GM23338 (cell line): ENCODE results near the gene MAGI1. TPM values are rescaled to one million over a fixed set of nuclear protein-coding genes. Genes with fewer than 3 reads are reported as not detected.

Experiments used
- ATAC-seq: fragments of 200-7000 bp; cut with Tn5 transposase; 3 replicates; pipeline ENCODE4 v1.9.1; 2020
- DNase-seq: peaks from one replicate; pipeline ENCODE4 v3.0.0-alpha.2; 2015; ENCODE audit warnings: low spot score
- H2AFZ ChIP-seq: fragments of 200-600 bp; sonication (generic); 2 replicates; pipeline ENCODE4 v1.8.0; 2016; ENCODE audit warnings: antibody characterized with exemption, mild to moderate bottlenecking, moderate library complexity
- H3F3A ChIP-seq: fragments of 200-600 bp; sonication (generic); replicated peaks from 2 replicates; pipeline ENCODE4 v1.8.0; 2017; ENCODE audit warnings: antibody characterized with exemption, mixed run types, low read depth
- H3K27ac ChIP-seq: fragments of 200-600 bp; sonication (generic); 2 replicates; pipeline ENCODE4 v1.6.1; 2016; ENCODE audit warnings: low read depth
- H3K27me3 ChIP-seq: fragments of 200-600 bp; sonication (generic); 2 replicates; pipeline ENCODE4 v1.8.0; 2016; ENCODE audit warnings: mild to moderate bottlenecking, mixed run types, moderate library complexity; ENCODE audit not compliant: insufficient read depth
- H3K36me3 ChIP-seq: fragments of 200-600 bp; sonication (generic); 2 replicates; pipeline ENCODE4 v1.8.0; 2016; ENCODE audit warnings: mild to moderate bottlenecking; ENCODE audit not compliant: insufficient read depth
- H3K4me1 ChIP-seq: fragments of 200-600 bp; sonication (generic); 2 replicates; pipeline ENCODE4 v1.8.0; 2016; ENCODE audit warnings: mild to moderate bottlenecking, moderate library complexity; ENCODE audit not compliant: insufficient read depth
- H3K4me2 ChIP-seq: fragments of 200-600 bp; sonication (generic); 2 replicates; pipeline ENCODE4 v1.7.1; 2017; ENCODE audit warnings: mixed run types
- H3K4me3 ChIP-seq: fragments of 200-600 bp; sonication (generic); 2 replicates; pipeline ENCODE4 v1.6.1; 2016; ENCODE audit warnings: mixed run types
- H3K79me2 ChIP-seq: fragments of 200-600 bp; sonication (generic); replicated peaks from 2 replicates; pipeline ENCODE4 v1.8.0; 2017; ENCODE audit warnings: mild to moderate bottlenecking; ENCODE audit not compliant: insufficient read depth
- H3K9me2 ChIP-seq: fragments of 200-600 bp; sonication (generic); 2 replicates; pipeline ENCODE4 v1.8.0; 2017; ENCODE audit not compliant: insufficient read depth
- H4K20me1 ChIP-seq: fragments of 200-600 bp; sonication (generic); replicated peaks from 2 replicates; pipeline ENCODE4 v1.8.0; 2017; ENCODE audit warnings: mild to moderate bottlenecking; ENCODE audit not compliant: insufficient read depth
- H3K27ac Mint-ChIP-seq: 2 replicates; pipeline ENCODE4 v1.8.0; 2020; ENCODE audit warnings: inconsistent platforms, mild to moderate bottlenecking, moderate library complexity, mixed read lengths
- H3K27me3 Mint-ChIP-seq: 3 replicates; pipeline ENCODE4 v1.8.0; 2022; ENCODE audit warnings: low read depth, mild to moderate bottlenecking, moderate library complexity, mixed read lengths, inconsistent platforms; ENCODE audit not compliant: insufficient read depth, poor library complexity
- H3K36me3 Mint-ChIP-seq: 3 replicates; pipeline ENCODE4 v1.8.0; 2021; ENCODE audit warnings: low read depth, mild to moderate bottlenecking, inconsistent platforms, moderate library complexity, mixed read lengths
- H3K4me1 Mint-ChIP-seq: 3 replicates; pipeline ENCODE4 v1.8.0; 2020; ENCODE audit warnings: mild to moderate bottlenecking, inconsistent platforms, mixed read lengths
- H3K4me3 Mint-ChIP-seq: 3 replicates; pipeline ENCODE4 v1.8.0; 2021; ENCODE audit warnings: moderate library complexity, mild to moderate bottlenecking, inconsistent platforms, mixed read lengths
- H3K9me3 Mint-ChIP-seq: 3 replicates; pipeline ENCODE4 v1.8.0; 2020; ENCODE audit warnings: moderate library complexity, mild to moderate bottlenecking, inconsistent platforms, mixed read lengths
- CREB1 ChIP-seq: fragments of 250-450 bp; sonication (Bioruptor Pico); IDR thresholded peaks from 2 replicates; pipeline ENCODE4 v1.5.0; 2020; ENCODE audit warnings: low read depth, mild to moderate bottlenecking, moderate library complexity
- EZH2 ChIP-seq: fragments of 200-600 bp; sonication (generic); IDR thresholded peaks from one replicate; pipeline ENCODE4 v1.8.0; 2017; ENCODE audit warnings: antibody characterized with exemption, mild to moderate bottlenecking, low read depth; ENCODE audit not compliant: unreplicated experiment
- EZH2phosphoT487 ChIP-seq: fragments of 200-600 bp; sonication (generic); IDR thresholded peaks from one replicate; pipeline ENCODE4 v1.8.1; 2018; ENCODE audit warnings: antibody characterized with exemption; ENCODE audit not compliant: unreplicated experiment
- NANOG ChIP-seq: IDR thresholded peaks from 2 replicates; pipeline ENCODE4 v1.6.1; 2016; ENCODE audit warnings: antibody characterized with exemption, borderline replicate concordance
- STAT1 ChIP-seq: IDR thresholded peaks from one replicate; pipeline ENCODE4 v1.6.1; 2016; ENCODE audit warnings: antibody characterized with exemption; ENCODE audit not compliant: unreplicated experiment
- ZNF114 ChIP-seq: fragments of 250-450 bp; sonication (Bioruptor Pico); IDR thresholded peaks from 2 replicates; pipeline ENCODE4 v1.5.0; 2020; ENCODE audit warnings: mild to moderate bottlenecking, moderate library complexity
- ZNF331 ChIP-seq: fragments of 250-450 bp; sonication (Bioruptor Pico); IDR thresholded peaks from 2 replicates; pipeline ENCODE4 v1.5.0; 2020; ENCODE audit warnings: low read depth, mild to moderate bottlenecking, moderate library complexity
- polyA plus RNA-seq: library from polyadenylated mRNA; unstranded; fragments of >200 nt; fragmentation: Nextera tagmentation; extraction: Ambion mirVana; gene quantifications from 2 replicates; pipeline ENCODE4 v1.2.1, GENCODE V29; 2016
- total RNA-seq: library from RNA; depleted of rRNA; stranded (reverse); fragments of >200 nt; shearing (Covaris generic); gene quantifications from 2 replicates; pipeline ENCODE4 v1.2.3, GENCODE V29; 2014
- TF ChIP-seq, protein P1 (sequence below), 2 experiments: fragments of 200-600 bp in 1 of 2; sonication (generic) in 1 of 2; conservative IDR thresholded peaks; 2 replicates each; pipeline versions ENCODE4 v1.5.1 to v1.6.1; 2016 to 2017; ENCODE audit warnings: antibody characterized with exemption in 2 of 2, low read depth in 2 of 2, mild to moderate bottlenecking in 2 of 2, moderate library complexity in 1 of 2
- TF ChIP-seq, protein P2 (sequence below): fragments of 250-450 bp; sonication (Bioruptor Pico); IDR thresholded peaks from 2 replicates; pipeline ENCODE4 v1.5.0; 2020; ENCODE audit warnings: mild to moderate bottlenecking, moderate library complexity
- TF ChIP-seq, protein P3 (sequence below): IDR thresholded peaks from 2 replicates; pipeline ENCODE4 v1.6.1; 2016; ENCODE audit warnings: antibody characterized with exemption

MAGI1 gene
- total and polyA plus RNA-seq, 2 experiments from 2014 or later, result 27.4 to 71.2 TPM

DNA sequence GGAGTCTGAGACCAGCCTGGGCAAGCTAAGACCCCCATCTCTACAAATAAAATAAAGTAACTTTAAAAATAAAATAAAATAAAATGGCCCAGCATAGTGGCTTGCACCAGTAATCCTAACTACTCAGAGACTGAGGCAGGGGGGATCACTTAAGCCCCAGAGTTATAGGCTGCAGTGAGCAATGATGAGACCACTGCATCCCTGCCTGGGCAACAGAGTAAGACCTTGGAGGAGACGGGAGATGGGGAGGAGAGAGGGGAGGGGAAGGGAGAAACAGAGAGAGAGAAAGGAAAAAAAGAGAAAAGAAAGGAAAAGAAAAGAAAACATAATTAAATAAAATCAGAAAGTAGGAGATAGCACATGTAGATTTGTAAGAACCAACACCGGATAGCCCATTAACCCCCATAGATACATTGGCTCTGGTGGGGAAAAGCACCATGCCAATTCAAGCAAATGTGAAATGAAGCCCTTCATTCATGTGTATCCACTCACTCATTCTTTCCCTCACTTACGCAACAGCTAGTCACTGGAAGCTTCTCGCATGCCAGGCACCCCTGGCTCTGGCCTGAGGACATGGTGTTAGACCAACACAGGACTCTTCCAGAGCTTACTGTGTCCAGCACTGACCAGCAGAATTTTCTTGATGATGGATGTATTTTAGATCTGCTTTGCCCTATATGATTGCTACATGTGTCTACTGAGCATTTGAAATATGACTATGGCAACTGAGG, 183.2 kb downstream of the MAGI1 start:
- Mint-ChIP-seq H3K36me3 (no peaks in the 10 kb centered on the region), H3K9me3 (no peaks in the 10 kb centered on the region; the same call in 2 of the 3 replicates), H3K27ac (no peak overlapping the region), H3K4me3 (no peak overlapping the region), H3K27me3 (peaks cover 6% of the 10 kb centered on the region), H3K4me1 (peaks cover 27% of the 10 kb centered on the region)
- Histone ChIP-seq H3F3A (no peaks in the 10 kb centered on the region), H3K79me2 (peaks cover 45% of the 10 kb centered on the region), H3K36me3 (no peaks in the 10 kb centered on the region), H4K20me1 (peaks cover 20% of the 10 kb centered on the region; the same call in 1 of the 2 replicates), H3K27me3 (no peaks in the 10 kb centered on the region), H3K4me3 (no peak overlapping the region), H2AFZ (no peak overlapping the region), H3K27ac (0 out of 2 replicates have a peak overlapping the region, but pooled peaks have one; percentile 15), H3K4me2 (0 out of 2 replicates have a peak overlapping the region, but pooled peaks have one; percentile 29), H3K4me1 (peaks cover 22% of the 10 kb centered on the region), H3K9me2 (0 out of 2 replicates have a peak, but pooled peaks cover 5% of the 10 kb centered on the region)
- TF ChIP-seq, protein P1, sequence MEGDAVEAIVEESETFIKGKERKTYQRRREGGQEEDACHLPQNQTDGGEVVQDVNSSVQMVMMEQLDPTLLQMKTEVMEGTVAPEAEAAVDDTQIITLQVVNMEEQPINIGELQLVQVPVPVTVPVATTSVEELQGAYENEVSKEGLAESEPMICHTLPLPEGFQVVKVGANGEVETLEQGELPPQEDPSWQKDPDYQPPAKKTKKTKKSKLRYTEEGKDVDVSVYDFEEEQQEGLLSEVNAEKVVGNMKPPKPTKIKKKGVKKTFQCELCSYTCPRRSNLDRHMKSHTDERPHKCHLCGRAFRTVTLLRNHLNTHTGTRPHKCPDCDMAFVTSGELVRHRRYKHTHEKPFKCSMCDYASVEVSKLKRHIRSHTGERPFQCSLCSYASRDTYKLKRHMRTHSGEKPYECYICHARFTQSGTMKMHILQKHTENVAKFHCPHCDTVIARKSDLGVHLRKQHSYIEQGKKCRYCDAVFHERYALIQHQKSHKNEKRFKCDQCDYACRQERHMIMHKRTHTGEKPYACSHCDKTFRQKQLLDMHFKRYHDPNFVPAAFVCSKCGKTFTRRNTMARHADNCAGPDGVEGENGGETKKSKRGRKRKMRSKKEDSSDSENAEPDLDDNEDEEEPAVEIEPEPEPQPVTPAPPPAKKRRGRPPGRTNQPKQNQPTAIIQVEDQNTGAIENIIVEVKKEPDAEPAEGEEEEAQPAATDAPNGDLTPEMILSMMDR (conservative IDR thresholded peaks at IDR 0.05; ENCODE audit: low read depth in 2 of 2), result no peak
- TF ChIP-seq CREB1 (no peak), EZH2phosphoT487 (no peak), NANOG (no peak), ZNF331 (no peak), STAT1 (no peak), EZH2 (no peak), ZNF114 (CRISPR knock-in tag) (no peak)
- TF ChIP-seq, protein P2, sequence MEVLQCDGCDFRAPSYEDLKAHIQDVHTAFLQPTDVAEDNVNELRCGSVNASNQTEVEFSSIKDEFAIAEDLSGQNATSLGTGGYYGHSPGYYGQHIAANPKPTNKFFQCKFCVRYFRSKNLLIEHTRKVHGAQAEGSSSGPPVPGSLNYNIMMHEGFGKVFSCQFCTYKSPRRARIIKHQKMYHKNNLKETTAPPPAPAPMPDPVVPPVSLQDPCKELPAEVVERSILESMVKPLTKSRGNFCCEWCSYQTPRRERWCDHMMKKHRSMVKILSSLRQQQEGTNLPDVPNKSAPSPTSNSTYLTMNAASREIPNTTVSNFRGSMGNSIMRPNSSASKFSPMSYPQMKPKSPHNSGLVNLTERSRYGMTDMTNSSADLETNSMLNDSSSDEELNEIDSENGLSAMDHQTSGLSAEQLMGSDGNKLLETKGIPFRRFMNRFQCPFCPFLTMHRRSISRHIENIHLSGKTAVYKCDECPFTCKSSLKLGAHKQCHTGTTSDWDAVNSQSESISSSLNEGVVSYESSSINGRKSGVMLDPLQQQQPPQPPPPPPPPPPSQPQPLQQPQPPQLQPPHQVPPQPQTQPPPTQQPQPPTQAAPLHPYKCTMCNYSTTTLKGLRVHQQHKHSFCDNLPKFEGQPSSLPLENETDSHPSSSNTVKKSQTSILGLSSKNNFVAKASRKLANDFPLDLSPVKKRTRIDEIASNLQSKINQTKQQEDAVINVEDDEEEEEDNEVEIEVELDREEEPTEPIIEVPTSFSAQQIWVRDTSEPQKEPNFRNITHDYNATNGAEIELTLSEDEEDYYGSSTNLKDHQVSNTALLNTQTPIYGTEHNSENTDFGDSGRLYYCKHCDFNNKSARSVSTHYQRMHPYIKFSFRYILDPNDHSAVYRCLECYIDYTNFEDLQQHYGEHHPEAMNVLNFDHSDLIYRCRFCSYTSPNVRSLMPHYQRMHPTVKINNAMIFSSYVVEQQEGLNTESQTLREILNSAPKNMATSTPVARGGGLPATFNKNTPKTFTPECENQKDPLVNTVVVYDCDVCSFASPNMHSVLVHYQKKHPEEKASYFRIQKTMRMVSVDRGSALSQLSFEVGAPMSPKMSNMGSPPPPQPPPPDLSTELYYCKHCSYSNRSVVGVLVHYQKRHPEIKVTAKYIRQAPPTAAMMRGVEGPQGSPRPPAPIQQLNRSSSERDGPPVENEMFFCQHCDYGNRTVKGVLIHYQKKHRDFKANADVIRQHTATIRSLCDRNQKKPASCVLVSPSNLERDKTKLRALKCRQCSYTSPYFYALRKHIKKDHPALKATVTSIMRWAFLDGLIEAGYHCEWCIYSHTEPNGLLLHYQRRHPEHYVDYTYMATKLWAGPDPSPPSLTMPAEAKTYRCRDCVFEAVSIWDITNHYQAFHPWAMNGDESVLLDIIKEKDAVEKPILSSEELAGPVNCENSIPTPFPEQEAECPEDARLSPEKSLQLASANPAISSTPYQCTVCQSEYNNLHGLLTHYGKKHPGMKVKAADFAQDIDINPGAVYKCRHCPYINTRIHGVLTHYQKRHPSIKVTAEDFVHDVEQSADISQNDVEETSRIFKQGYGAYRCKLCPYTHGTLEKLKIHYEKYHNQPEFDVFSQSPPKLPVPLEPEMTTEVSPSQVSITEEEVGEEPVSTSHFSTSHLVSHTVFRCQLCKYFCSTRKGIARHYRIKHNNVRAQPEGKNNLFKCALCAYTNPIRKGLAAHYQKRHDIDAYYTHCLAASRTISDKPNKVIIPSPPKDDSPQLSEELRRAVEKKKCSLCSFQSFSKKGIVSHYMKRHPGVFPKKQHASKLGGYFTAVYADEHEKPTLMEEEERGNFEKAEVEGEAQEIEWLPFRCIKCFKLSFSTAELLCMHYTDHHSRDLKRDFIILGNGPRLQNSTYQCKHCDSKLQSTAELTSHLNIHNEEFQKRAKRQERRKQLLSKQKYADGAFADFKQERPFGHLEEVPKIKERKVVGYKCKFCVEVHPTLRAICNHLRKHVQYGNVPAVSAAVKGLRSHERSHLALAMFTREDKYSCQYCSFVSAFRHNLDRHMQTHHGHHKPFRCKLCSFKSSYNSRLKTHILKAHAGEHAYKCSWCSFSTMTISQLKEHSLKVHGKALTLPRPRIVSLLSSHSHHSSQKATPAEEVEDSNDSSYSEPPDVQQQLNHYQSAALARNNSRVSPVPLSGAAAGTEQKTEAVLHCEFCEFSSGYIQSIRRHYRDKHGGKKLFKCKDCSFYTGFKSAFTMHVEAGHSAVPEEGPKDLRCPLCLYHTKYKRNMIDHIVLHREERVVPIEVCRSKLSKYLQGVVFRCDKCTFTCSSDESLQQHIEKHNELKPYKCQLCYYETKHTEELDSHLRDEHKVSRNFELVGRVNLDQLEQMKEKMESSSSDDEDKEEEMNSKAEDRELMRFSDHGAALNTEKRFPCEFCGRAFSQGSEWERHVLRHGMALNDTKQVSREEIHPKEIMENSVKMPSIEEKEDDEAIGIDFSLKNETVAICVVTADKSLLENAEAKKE (CRISPR knock-in tag), result no peak
- TF ChIP-seq, protein P3, sequence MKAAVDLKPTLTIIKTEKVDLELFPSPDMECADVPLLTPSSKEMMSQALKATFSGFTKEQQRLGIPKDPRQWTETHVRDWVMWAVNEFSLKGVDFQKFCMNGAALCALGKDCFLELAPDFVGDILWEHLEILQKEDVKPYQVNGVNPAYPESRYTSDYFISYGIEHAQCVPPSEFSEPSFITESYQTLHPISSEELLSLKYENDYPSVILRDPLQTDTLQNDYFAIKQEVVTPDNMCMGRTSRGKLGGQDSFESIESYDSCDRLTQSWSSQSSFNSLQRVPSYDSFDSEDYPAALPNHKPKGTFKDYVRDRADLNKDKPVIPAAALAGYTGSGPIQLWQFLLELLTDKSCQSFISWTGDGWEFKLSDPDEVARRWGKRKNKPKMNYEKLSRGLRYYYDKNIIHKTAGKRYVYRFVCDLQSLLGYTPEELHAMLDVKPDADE, result no peak
- ATAC-seq (peak; percentile 50; the same call in 2 of the 3 replicates), DNase-seq (peak; percentile 17)
